Activated T-helper 9 cell treated with anti-CD3 and anti-CD28 coated beads, Interleukin-2, amount 50 U/mL, for 16 hours (primary cell): ENCODE data around the gene TMEM182.

Experiments used
- DNase-seq: peaks from one replicate; pipeline ENCODE4 v3.0.0-alpha.2; 2020; ENCODE audit warnings: low read depth

Gene TMEM182

DNA sequence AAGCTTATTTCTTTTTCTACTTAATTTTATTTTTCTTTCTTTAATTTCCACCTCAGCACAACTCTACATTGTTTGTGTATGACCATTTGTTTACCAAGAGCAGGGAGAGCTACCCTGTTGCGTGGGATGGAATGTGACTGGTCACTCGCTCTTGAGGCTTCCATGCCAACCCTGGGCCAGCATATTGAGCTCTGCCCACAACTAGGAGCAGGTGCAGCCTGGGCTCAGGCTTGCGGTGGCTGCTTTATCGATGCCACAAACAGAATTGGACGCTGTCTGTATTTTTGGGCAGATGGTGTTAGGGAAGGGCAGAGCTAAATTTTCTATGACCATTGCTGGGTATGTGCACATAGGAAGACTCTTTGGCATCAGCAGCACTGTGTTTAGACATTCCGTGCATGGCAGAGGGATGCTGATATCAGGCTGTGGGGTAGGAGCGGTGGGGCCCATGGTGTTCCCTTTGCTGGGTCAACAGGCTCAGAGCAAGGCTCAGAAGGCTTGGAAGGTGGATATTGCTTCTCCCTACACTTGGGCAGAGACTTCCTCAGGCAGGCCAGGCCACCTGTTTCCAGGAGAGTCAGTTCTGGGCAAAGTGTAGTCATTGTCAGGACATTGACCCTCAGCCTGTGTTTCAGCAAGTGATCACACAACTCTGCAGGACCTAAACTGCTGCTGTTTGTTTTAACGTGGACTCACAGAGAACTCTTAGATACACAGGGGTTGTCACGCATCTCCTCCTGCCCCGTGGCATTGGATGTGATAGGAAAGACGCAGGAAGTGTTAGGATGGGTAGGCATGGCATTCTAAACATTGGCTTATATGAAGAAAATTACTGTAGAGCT, 40.2 kb downstream of the TMEM182 start:
- DNase-seq: no peak

DNA sequence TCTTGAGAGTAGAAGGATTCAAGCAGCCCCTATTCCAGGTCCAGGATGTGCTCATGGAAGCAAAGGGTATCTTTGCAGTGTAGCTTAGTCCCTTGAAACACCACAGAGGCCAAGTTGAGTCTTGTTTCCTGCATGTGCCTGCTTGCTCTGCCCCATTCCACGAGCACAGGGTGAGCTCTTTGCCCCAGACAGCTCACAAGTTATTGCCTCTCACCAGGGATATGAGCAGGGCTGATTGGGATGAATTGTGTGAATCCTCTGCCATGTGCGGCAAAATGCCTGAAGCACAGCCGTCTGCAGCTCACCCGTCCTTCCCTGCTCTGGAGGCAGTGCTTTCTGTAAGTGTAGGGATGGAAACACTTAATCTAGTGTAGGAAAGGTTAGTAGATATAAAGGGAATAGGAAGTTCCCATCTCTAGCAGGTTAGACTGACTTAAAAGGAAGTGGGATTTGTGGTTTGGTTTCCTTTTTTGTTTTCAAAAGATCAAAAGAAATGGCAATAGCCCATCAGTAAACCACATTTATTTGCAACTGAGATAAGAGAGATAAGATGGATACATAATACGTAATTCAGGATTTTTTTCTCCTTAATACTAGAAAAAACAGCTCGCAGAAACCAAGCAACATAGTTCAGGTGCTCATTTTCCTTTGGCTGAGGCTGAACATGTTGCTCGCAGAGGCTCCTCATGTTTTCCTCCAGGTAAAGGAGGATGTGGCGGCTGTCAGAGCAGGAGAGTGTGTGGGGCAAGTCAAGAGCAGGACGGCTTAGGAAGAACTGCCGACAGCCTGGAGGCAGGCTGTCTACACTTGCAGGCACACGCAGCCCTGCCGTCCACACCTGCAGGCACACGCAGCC, 41.4 kb downstream of the TMEM182 start:
- no peak for DNase-seq

- no peak for DNase-seq
Observed at GRCh38 chr2:102803897-102804217, 42.0 kb downstream of the TMEM182 start.

GRCh38 chr2:102806250-102806837, 44.5 kb downstream of the TMEM182 start:
- DNase-seq: no peak

- no peak for DNase-seq
Observed at GRCh38 chr2:102809291-102810189, 47.7 kb downstream of the TMEM182 start.

- DNase-seq: no peak
Observed at GRCh38 chr2:102815285-102815684, 53.5 kb downstream of the TMEM182 start.

DNA sequence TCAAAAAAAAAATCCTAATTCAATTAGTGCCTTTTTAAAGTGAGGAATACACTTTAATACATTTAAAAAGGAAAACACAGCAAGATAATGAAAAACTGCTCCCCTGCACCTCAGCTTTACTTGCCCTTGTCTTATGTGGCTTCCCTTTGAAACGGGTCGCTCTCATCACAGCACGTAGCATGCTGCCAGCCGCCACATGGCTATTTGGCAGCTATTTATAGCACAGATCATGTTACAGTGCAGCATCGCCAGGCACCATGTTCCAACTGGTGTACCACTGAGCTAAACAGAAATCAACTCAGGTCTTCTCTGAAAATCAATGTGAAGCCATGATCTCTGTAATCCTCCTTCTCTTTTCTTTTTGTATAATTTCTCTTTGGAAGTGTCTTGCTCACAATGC, 65.1 kb downstream of the TMEM182 start:
- no peak for DNase-seq

- DNase-seq: no peak
Observed at GRCh38 chr2:102832789-102833188, 71.0 kb downstream of the TMEM182 start.

DNA sequence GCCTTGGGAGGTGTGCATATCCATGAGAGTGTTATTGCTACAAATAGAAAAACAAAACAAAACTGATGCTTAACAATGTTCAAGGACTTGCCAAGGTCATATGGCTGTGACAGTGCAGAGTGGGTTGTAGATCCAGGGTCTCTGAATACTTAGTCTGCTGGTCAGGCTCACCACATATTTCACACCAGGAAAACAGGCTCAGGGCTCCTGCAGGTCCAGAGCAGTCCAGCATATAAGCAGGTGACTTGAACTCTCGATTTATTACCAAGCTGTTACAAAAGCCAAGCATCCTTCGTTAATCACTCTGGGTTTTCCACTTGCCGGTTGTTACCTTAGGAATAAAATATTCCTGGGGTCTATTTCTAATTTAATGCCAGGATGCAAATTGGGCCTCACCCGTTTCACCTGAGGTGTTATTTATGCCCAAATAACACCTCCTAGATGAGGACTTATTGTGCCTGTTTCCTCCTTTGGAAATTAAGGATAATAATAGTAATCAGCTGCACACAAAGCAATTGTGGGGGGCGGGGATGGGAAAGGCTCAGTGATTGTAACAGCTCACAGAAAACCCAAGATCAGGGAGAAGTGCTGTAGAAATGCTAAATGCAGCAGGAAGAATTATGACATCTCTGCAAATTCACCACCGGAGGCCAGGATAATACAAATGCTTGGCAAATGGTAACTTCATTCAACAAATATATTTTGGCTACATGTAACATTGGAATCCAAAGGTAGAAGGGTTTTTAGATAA, 72.9 kb downstream of the TMEM182 start:
- no peak for DNase-seq

GRCh38 chr2:102837626-102838198, 75.9 kb downstream of the TMEM182 start:
- no peak for DNase-seq

GRCh38 chr2:102839668-102840388, 78.0 kb downstream of the TMEM182 start:
- DNase-seq: no peak

GRCh38 chr2:102841107-102841840, 79.4 kb downstream of the TMEM182 start:
- no peak for DNase-seq

DNA sequence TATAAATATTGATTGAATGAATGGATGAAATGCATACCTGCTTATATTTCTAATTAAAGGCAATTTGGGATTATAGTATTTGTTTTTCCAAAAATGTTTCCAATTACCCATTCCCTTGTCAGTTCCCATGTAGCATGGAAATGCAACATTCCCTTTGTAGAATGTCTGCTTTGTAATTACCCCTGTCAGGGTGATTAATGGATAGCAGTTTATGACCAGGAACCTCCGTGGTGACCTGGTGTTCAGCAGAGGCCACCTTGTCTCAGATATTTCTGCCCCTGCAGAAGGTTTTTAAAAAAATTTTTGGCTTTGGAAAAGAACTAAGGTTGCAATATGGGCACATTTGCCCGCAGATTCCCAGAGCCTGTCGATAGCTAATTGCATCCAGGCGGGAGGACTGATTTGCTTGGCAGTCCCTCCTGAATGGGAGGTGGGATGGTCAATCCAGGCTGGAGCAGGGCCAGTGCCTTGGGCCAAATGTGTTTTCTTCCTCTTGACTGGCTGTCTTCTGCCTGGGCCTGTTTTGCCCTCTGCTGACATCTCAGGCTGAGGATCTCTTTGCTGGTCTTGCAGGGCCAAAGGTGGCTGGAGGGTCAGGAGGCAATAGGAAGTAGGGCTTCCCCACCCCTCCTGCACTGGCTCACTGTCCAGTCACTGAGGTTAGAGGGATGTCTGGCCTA, 82.1 kb downstream of the TMEM182 start:
- DNase-seq: no peak

- no peak for DNase-seq
Observed at GRCh38 chr2:102844911-102845310, 83.1 kb downstream of the TMEM182 start.

GRCh38 chr2:102848366-102848839, 86.6 kb downstream of the TMEM182 start:
- DNase-seq: no peak

- no peak for DNase-seq
Observed at GRCh38 chr2:102850888-102851287, 89.1 kb downstream of the TMEM182 start.

- DNase-seq: no peak
Observed at GRCh38 chr2:102852867-102853266, 91.0 kb downstream of the TMEM182 start.
